Activated T-helper 1 cell treated with Interleukin-2 at 50 U/mL for 16 hours (primary cell): ENCODE results near the gene RHOH.
"Not testable (repeated sequence)": the region's sequence is repeated elsewhere in the genome, so short reads cannot be mapped to it uniquely, and the experiment has no call there.

ENCODE experiments used
- DNase-seq: peaks from one replicate; pipeline ENCODE4 v3.0.0-alpha.2; 2020; ENCODE audit warnings: low read depth

Gene RHOH

GRCh38 chr4:40196724-40197281 lies at the start of gene RHOH:
Gene RHOH, plus strand, starts transcription at chr4:40197031. Its CDS starts 46,356 bp downstream, at chr4:40243387.
- DNase-seq: peak; percentile 45

- not testable (repeated sequence) for DNase-seq
These were observed 49.3 kb upstream of the RHOH start for GRCh38 chr4:40147490-40147889.

- DNase-seq: peak; percentile 48
These were observed 46.9 kb upstream of the RHOH start for GRCh38 chr4:40149960-40150385.

GRCh38 chr4:40150932-40151331 lies 45.9 kb upstream of the RHOH start:
- no peak for DNase-seq

- DNase-seq: no peak
These were observed 44.2 kb upstream of the RHOH start for GRCh38 chr4:40152637-40153036.

GRCh38 chr4:40157436-40157835 lies 39.4 kb upstream of the RHOH start:
- no peak for DNase-seq

GRCh38 chr4:40160258-40160657 lies 36.6 kb upstream of the RHOH start:
- DNase-seq: no peak

GRCh38 chr4:40164459-40164858 lies 32.4 kb upstream of the RHOH start:
- no peak for DNase-seq

GRCh38 chr4:40165916-40166315 lies 30.9 kb upstream of the RHOH start:
- DNase-seq: no peak

- no peak for DNase-seq
These were observed 28.8 kb upstream of the RHOH start for GRCh38 chr4:40168070-40168469.

GRCh38 chr4:40170588-40170987 lies 26.2 kb upstream of the RHOH start:
- no peak for DNase-seq

GRCh38 chr4:40173470-40173875 lies 23.4 kb upstream of the RHOH start:
- DNase-seq: no peak

GRCh38 chr4:40176602-40177001 lies 20.2 kb upstream of the RHOH start:
- DNase-seq: no peak

GRCh38 chr4:40177591-40177990 lies 19.2 kb upstream of the RHOH start:
- DNase-seq: no peak

GRCh38 chr4:40178672-40179071 lies 18.2 kb upstream of the RHOH start:
- DNase-seq: no peak

- DNase-seq: no peak
These were observed 17.5 kb upstream of the RHOH start for GRCh38 chr4:40179360-40179759.

- DNase-seq: no peak
These were observed 16.5 kb upstream of the RHOH start for GRCh38 chr4:40180356-40180755.

GRCh38 chr4:40182001-40182400 lies 14.8 kb upstream of the RHOH start:
- DNase-seq: no peak

GRCh38 chr4:40182954-40183353 lies 13.9 kb upstream of the RHOH start:
- DNase-seq: no peak

GRCh38 chr4:40183615-40184411 lies 13.0 kb upstream of the RHOH start:
- no peak for DNase-seq

GRCh38 chr4:40185830-40186664 lies 10.8 kb upstream of the RHOH start:
- DNase-seq: no peak

- no peak for DNase-seq
These were observed 10.2 kb upstream of the RHOH start for GRCh38 chr4:40186665-40187014.

GRCh38 chr4:40187386-40187906 lies 9.4 kb upstream of the RHOH start:
- DNase-seq: no peak
